ENCODE results near the gene EDEM2.
"Not testable (repeated sequence)": the region's sequence is repeated elsewhere in the genome, so short reads cannot be mapped to it uniquely, and the experiment has no call there.

The EDEM2 gene

GRCh38 chr20:35117629-35118028 is 29.5 kb downstream of the EDEM2 start:
- no peak for DNase-seq (ENCODE audit: low read depth)
- no peak for TF ChIP-seq CTCF (conservative IDR thresholded peaks at IDR 0.05; ENCODE audit: low read depth, low read length)
- H3K4me3 ChIP-seq (ENCODE audit: low read depth, low read length): no peak overlapping the region

- TF ChIP-seq CTCF (conservative IDR thresholded peaks at IDR 0.05; ENCODE audit: low read depth, low read length): no peak
- DNase-seq (ENCODE audit: low read depth): peak; percentile 20
- no peak overlapping the region for H3K4me3 ChIP-seq (ENCODE audit: low read depth, low read length)
Observed at GRCh38 chr20:35117196-35117595, 29.9 kb downstream of the EDEM2 start.

GRCh38 chr20:35116258-35116657 is 30.9 kb downstream of the EDEM2 start:
- peak; percentile 18 for DNase-seq (ENCODE audit: low read depth)
- H3K4me3 ChIP-seq (ENCODE audit: low read depth, low read length): no peak overlapping the region
- no peak for TF ChIP-seq CTCF (conservative IDR thresholded peaks at IDR 0.05; ENCODE audit: low read depth, low read length)

- H3K4me3 ChIP-seq (ENCODE audit: low read depth, low read length): no peak overlapping the region
- DNase-seq (ENCODE audit: low read depth): no peak
- no peak for TF ChIP-seq CTCF (conservative IDR thresholded peaks at IDR 0.05; ENCODE audit: low read depth, low read length)
Observed at GRCh38 chr20:35115606-35116005, 31.5 kb downstream of the EDEM2 start.

- H3K4me3 ChIP-seq (ENCODE audit: low read depth, low read length); DNase-seq (ENCODE audit: low read depth): not testable (repeated sequence)
Observed at GRCh38 chr20:35112276-35112675, 34.9 kb downstream of the EDEM2 start.

GRCh38 chr20:35111141-35111888 is 35.8 kb downstream of the EDEM2 start:
- peak; percentile 67 for DNase-seq (ENCODE audit: low read depth)
- no peak overlapping the region for H3K4me3 ChIP-seq (ENCODE audit: low read depth, low read length)
- no peak for TF ChIP-seq CTCF (conservative IDR thresholded peaks at IDR 0.05; ENCODE audit: low read depth, low read length)

- H3K4me3 ChIP-seq (ENCODE audit: low read depth, low read length): no peak overlapping the region
- TF ChIP-seq CTCF (conservative IDR thresholded peaks at IDR 0.05; ENCODE audit: low read depth, low read length): no peak
- no peak for DNase-seq (ENCODE audit: low read depth)
Observed at GRCh38 chr20:35108921-35109320, 38.2 kb downstream of the EDEM2 start.
